MM.1S (cell line): ENCODE measurements around the gene CABLES1.

Source experiments
- DNase-seq: peaks from one replicate; pipeline ENCODE4 v3.0.0-alpha.2; 2015
- H2AFZ ChIP-seq: fragments of 300-600 bp; sonication (generic); 2 replicates; pipeline ENCODE4 v1.6.0; 2016; ENCODE audit warnings: antibody characterized with exemption, low read length
- H3F3A ChIP-seq: fragments of 300-600 bp; sonication (generic); 2 replicates; pipeline ENCODE4 v1.6.1; 2016; ENCODE audit warnings: mild to moderate bottlenecking, antibody characterized with exemption, low read length, moderate library complexity, mixed read lengths; ENCODE audit not compliant: insufficient read depth
- H3K27ac ChIP-seq: fragments of 300-600 bp; sonication (generic); 2 replicates; pipeline ENCODE4 v1.5.1; 2016; ENCODE audit warnings: mild to moderate bottlenecking, low read length
- H3K27me3 ChIP-seq: fragments of 300-600 bp; sonication (generic); replicated peaks from 2 replicates; pipeline ENCODE4 v1.6.0; 2016; ENCODE audit warnings: low read length; ENCODE audit not compliant: insufficient read depth
- H3K36me3 ChIP-seq: fragments of 300-600 bp; sonication (generic); replicated peaks from 2 replicates; pipeline ENCODE4 v1.6.1; 2016; ENCODE audit warnings: mild to moderate bottlenecking, low read length, mixed read lengths; ENCODE audit not compliant: insufficient read depth
- H3K4me1 ChIP-seq: fragments of 300-600 bp; sonication (generic); 2 replicates; pipeline ENCODE4 v1.6.1; 2016; ENCODE audit warnings: low read length, mixed read lengths
- H3K4me2 ChIP-seq: fragments of 300-600 bp; sonication (generic); 2 replicates; pipeline ENCODE4 v1.6.0; 2016; ENCODE audit warnings: low read depth, low read length
- H3K4me3 ChIP-seq: fragments of 300-600 bp; sonication (generic); 2 replicates; pipeline ENCODE4 v1.5.1; 2016; ENCODE audit warnings: low read length, mixed read lengths
- H3K79me2 ChIP-seq: fragments of 300-600 bp; sonication (generic); 2 replicates; pipeline ENCODE4 v1.6.1; 2016; ENCODE audit warnings: mixed run types, low read length, mixed read lengths
- H3K9ac ChIP-seq: fragments of 300-600 bp; sonication (generic); 2 replicates; pipeline ENCODE4 v1.6.1; 2016; ENCODE audit warnings: low read length, mixed read lengths
- H3K9me2 ChIP-seq: fragments of 300-600 bp; sonication (generic); replicated peaks from 2 replicates; pipeline ENCODE4 v1.6.1; 2016; ENCODE audit warnings: mild to moderate bottlenecking, low read length, mixed read lengths; ENCODE audit not compliant: insufficient read depth
- H3K9me3 ChIP-seq: fragments of 300-600 bp; sonication (generic); replicated peaks from 2 replicates; pipeline ENCODE4 v1.6.1; 2016; ENCODE audit warnings: mild to moderate bottlenecking, low read length, mixed read lengths; ENCODE audit not compliant: insufficient read depth
- H4K20me1 ChIP-seq: fragments of 300-600 bp; sonication (generic); 2 replicates; pipeline ENCODE4 v1.6.1; 2016; ENCODE audit warnings: mild to moderate bottlenecking, low read length, moderate library complexity, mixed read lengths; ENCODE audit not compliant: insufficient read depth
- EZH2 ChIP-seq: fragments of 300-600 bp; sonication (generic); optimal IDR thresholded peaks from 2 replicates; pipeline ENCODE3; 2017; ENCODE audit warnings: low read depth, mild to moderate bottlenecking, antibody characterized with exemption, low read length, mixed read lengths
- EZH2phosphoT487 ChIP-seq: fragments of 300-600 bp; sonication (generic); IDR thresholded peaks from 2 replicates; pipeline ENCODE4 v1.6.1; 2018; ENCODE audit warnings: antibody characterized with exemption, low read length
- TF ChIP-seq, protein P1 (sequence below): fragments of 300-600 bp; sonication (generic); IDR thresholded peaks from 2 replicates; pipeline ENCODE4 v1.5.1; 2016; ENCODE audit warnings: antibody characterized with exemption, low read length, mixed read lengths

CABLES1 gene

DNA sequence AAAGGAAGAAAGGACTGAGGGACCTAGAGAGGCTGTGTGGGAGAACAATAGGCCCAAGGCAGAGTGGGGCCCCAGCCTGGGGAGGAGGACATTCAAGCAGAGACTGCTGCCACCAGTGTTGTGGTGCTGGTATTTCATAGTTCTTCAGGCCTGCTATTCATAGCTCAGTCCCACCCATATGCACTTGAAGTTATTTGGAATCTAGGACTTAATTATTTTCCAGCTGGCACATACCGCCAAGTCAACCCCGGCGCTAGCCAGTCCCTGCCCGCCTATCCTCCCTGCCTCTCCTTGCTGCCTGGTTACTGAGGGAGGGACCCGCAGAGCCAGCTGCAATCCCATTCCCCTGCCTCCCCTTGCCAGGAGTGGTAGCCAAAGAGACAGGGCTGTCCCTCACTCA is 141.2 kb downstream of the CABLES1 start:
- Histone ChIP-seq H4K20me1 (no peaks in the 10 kb centered on the region), H3K9me3 (no peaks in the 10 kb centered on the region), H3K79me2 (no peaks in the 10 kb centered on the region), H3F3A (peaks cover 9% of the 10 kb centered on the region), H3K27me3 (no peaks in the 10 kb centered on the region), H3K9ac (no peak overlapping the region), H3K9me2 (no peaks in the 10 kb centered on the region), H3K36me3 (no peaks in the 10 kb centered on the region), H2AFZ (no peak overlapping the region), H3K4me2 (no peak overlapping the region), H3K27ac (no peak overlapping the region), H3K4me1 (peaks cover 13% of the 10 kb centered on the region), H3K4me3 (no peak overlapping the region)
- TF ChIP-seq, protein P1, sequence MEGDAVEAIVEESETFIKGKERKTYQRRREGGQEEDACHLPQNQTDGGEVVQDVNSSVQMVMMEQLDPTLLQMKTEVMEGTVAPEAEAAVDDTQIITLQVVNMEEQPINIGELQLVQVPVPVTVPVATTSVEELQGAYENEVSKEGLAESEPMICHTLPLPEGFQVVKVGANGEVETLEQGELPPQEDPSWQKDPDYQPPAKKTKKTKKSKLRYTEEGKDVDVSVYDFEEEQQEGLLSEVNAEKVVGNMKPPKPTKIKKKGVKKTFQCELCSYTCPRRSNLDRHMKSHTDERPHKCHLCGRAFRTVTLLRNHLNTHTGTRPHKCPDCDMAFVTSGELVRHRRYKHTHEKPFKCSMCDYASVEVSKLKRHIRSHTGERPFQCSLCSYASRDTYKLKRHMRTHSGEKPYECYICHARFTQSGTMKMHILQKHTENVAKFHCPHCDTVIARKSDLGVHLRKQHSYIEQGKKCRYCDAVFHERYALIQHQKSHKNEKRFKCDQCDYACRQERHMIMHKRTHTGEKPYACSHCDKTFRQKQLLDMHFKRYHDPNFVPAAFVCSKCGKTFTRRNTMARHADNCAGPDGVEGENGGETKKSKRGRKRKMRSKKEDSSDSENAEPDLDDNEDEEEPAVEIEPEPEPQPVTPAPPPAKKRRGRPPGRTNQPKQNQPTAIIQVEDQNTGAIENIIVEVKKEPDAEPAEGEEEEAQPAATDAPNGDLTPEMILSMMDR, result no peak
- no peak for TF ChIP-seq EZH2phosphoT487
- no peak for TF ChIP-seq EZH2
- no peak for DNase-seq

DNA sequence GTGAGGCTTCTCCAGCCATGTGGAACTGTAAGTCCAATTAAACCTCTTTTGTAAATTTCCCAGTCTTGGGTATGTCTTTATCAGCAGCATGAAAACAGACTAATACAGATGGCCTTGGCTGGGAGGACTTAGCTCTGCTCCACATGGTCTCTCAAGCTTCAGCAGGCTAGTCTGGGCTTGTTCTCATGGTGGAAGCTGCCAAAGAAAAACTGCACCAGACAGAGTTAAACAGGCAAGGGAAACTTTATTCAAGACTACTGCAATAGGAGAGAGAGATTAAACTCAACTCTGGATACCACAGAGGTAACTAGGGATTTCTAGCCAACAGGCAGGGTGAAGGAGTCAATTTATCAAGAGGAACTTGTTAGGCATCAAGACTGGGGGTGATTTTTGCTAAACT is 142.1 kb downstream of the CABLES1 start:
- no peak overlapping the region for H3K4me2 ChIP-seq
- no peaks in the 10 kb centered on the region for H3K9me2 ChIP-seq
- H3K9ac ChIP-seq, result no peak overlapping the region
- peaks cover 4% of the 10 kb centered on the region; the same call in 1 of the 2 replicates for H3F3A ChIP-seq
- no peaks in the 10 kb centered on the region for H3K27me3 ChIP-seq
- H3K79me2 ChIP-seq, result no peaks in the 10 kb centered on the region
- TF ChIP-seq, protein P1, result no peak
- TF ChIP-seq EZH2 (no peak), EZH2phosphoT487 (no peak)
- no peak for DNase-seq
- H4K20me1 ChIP-seq, result no peaks in the 10 kb centered on the region
- peaks cover 8% of the 10 kb centered on the region for H3K4me1 ChIP-seq
- H3K27ac ChIP-seq, result no peak overlapping the region
- no peak overlapping the region for H3K4me3 ChIP-seq
- H3K9me3 ChIP-seq, result no peaks in the 10 kb centered on the region
- H2AFZ ChIP-seq, result no peak overlapping the region
- H3K36me3 ChIP-seq, result no peaks in the 10 kb centered on the region

DNA sequence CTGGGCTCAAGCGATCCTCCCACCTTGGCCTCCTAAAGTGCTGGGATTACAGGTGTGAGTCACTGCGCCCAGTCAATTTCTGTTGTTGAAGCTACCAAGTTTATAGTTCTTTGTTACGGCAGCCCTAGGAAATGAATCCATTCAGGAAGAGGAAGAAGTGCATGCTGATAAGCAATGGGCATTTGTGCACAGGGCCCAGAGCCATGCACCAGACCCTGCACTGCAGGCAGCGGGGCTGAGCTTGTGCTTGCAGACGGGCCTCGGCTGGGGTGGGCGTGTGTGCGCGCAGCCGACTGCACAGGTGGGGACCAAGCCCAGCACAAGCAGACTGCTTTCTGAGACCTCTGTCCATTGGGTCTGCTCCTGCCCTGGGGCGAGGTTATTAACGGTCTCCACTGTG is 144.6 kb downstream of the CABLES1 start:
- no peaks in the 10 kb centered on the region for H3K4me1 ChIP-seq

More for the DNA sequence above, 144.6 kb downstream of the CABLES1 start:
- Histone ChIP-seq H3K27ac (no peak overlapping the region), H3F3A (no peaks in the 10 kb centered on the region), H3K9me2 (no peaks in the 10 kb centered on the region), H3K27me3 (no peaks in the 10 kb centered on the region), H3K4me3 (no peak overlapping the region), H3K4me2 (no peak overlapping the region), H3K9ac (no peak overlapping the region), H3K79me2 (no peaks in the 10 kb centered on the region), H2AFZ (no peak overlapping the region), H3K36me3 (no peaks in the 10 kb centered on the region), H4K20me1 (no peaks in the 10 kb centered on the region), H3K9me3 (no peaks in the 10 kb centered on the region)
- TF ChIP-seq EZH2phosphoT487 (no peak), EZH2 (no peak)
- TF ChIP-seq, protein P1, result no peak
- no peak for DNase-seq
